AG10803 (cell line): ENCODE results near the gene RIN3.

Source experiments
- DNase-seq: peaks from one replicate; pipeline ENCODE4 v3.0.0; 2010; ENCODE audit warnings: low read depth
- H3K4me3 ChIP-seq: 2 replicates; pipeline ENCODE4 v1.5.1; 2011; ENCODE audit warnings: mild to moderate bottlenecking, low read length, control low read depth
- CTCF ChIP-seq: conservative IDR thresholded peaks from 2 replicates; pipeline ENCODE4 v1.5.1; 2011; ENCODE audit warnings: mild to moderate bottlenecking, low read length, control low read depth, inconsistent platforms

The RIN3 gene

GRCh38 chr14:92704036-92704804 is 190.6 kb downstream of the RIN3 start:
- TF ChIP-seq CTCF, result no peak
- no peak overlapping the region for H3K4me3 ChIP-seq

GRCh38 chr14:92704821-92705220 is 191.2 kb downstream of the RIN3 start:
- no peak overlapping the region for H3K4me3 ChIP-seq
- TF ChIP-seq CTCF, result no peak
- DNase-seq, result no peak

More at GRCh38 chr14:92704036-92704804, 190.6 kb downstream of the RIN3 start:
- DNase-seq, result no peak

GRCh38 chr14:92706386-92706785 is 192.8 kb downstream of the RIN3 start:
- no peak for DNase-seq
- H3K4me3 ChIP-seq, result no peak overlapping the region
- no peak for TF ChIP-seq CTCF

GRCh38 chr14:92709340-92710000 is 195.9 kb downstream of the RIN3 start:
- TF ChIP-seq CTCF, result no peak
- no peak overlapping the region for H3K4me3 ChIP-seq
- DNase-seq, result no peak

- H3K4me3 ChIP-seq, result no peak overlapping the region
- no peak for DNase-seq
- no peak for TF ChIP-seq CTCF
These were observed 196.4 kb downstream of the RIN3 start for GRCh38 chr14:92710001-92710341.

- TF ChIP-seq CTCF, result no peak
- peak; percentile 39 for DNase-seq
- no peak overlapping the region for H3K4me3 ChIP-seq
These were observed 198.5 kb downstream of the RIN3 start for GRCh38 chr14:92711976-92712653.

- no peak for DNase-seq
- H3K4me3 ChIP-seq, result no peak overlapping the region
- TF ChIP-seq CTCF, result no peak
These were observed 199.1 kb downstream of the RIN3 start for GRCh38 chr14:92712654-92713051.
